ENCODE results near the gene TIMP1. TPM values are rescaled to one million over a fixed set of nuclear protein-coding genes. Genes with fewer than 3 reads are reported as not detected.

The TIMP1 gene
- total RNA-seq, 1 donor from 2014 or later: 309 TPM

DNA sequence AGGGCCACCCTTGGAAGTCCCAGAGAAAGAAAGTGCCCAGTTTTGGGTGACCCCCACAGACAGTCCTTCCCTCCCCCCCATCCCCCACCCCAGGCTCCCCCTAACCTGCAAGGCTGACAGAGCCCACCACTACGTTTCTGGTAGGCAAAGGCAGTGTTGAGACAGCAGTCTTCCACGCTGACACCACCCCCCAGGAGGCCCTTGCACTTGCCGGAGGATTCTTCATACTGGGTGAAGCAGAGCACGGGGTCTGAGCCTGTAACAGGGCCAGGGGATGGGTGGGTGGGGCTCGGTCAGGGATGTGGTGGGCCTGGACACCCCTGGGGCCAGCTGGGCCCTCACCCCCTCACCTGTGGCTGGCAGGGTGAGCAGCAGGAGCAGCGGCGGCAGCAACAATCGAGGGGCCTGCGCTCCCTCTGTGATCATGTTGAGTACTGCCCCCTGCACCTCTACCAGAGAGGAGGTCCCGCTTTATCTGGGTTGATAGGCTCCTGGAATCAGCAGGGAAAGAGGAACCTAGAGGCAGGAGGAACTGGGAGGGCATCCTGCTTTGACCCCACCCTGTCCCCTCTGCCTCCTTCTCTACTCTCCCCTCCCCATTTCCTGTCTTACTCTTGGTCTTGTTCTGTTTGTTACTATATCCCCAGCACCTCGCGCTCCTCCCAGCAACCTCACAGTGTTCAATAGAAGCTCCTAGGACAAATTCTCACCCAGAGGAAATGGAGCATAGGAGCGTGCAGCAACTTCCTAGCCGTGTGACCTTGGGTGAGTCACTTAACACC, 47.4 kb downstream of the TIMP1 start, which contains the start of gene CFP:
Gene CFP, minus strand, starts transcription at position 512 of the 782 bp plus-strand sequence. Its CDS starts 86 bp downstream, at position 426.
- H3K4me3 ChIP-seq: no peak within 1 kb of the TSS

DNA sequence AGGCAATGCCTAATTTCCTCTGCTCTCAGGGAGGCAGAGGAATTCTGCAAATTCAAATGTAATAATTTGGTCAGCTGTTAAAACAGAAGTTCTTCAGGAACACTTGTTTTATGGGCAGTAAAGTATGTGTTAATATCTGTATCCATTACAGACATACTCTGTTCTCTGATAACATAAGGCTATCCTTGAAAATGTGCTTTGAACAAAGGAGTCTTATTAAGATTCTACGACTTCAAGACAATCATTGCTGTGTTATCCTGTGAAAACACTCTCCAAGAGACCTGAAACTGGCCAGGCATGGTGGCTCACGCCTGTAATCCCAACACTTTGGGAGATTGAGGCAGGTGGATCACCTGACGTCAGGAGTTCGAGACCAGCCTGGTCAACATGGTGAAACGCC, 49.4 kb downstream of the TIMP1 start:
- no peaks in the 10 kb centered on the region for H3K27me3 ChIP-seq
- no peak overlapping the region for H3K4me3 ChIP-seq
- no peak overlapping the region for H3K27ac ChIP-seq
- intact Hi-C loops (cut with DNase I): no loop called here
- peaks cover 0 to 8% of the 10 kb centered on the region in 2 donors for H3K36me3 ChIP-seq
- H3K9me3 ChIP-seq: no peaks in the 10 kb centered on the region
- H3K4me1 ChIP-seq: no peaks in the 10 kb centered on the region
- TF ChIP-seq POLR2A (IDR thresholded peaks at IDR 0.05) (no peak), POLR2AphosphoS5 (IDR thresholded peaks at IDR 0.05; ENCODE audit: insufficient read depth in 1 of 2, low read depth in 1 of 2) (no peak)
- TF ChIP-seq, protein P1, sequence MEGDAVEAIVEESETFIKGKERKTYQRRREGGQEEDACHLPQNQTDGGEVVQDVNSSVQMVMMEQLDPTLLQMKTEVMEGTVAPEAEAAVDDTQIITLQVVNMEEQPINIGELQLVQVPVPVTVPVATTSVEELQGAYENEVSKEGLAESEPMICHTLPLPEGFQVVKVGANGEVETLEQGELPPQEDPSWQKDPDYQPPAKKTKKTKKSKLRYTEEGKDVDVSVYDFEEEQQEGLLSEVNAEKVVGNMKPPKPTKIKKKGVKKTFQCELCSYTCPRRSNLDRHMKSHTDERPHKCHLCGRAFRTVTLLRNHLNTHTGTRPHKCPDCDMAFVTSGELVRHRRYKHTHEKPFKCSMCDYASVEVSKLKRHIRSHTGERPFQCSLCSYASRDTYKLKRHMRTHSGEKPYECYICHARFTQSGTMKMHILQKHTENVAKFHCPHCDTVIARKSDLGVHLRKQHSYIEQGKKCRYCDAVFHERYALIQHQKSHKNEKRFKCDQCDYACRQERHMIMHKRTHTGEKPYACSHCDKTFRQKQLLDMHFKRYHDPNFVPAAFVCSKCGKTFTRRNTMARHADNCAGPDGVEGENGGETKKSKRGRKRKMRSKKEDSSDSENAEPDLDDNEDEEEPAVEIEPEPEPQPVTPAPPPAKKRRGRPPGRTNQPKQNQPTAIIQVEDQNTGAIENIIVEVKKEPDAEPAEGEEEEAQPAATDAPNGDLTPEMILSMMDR (IDR thresholded peaks at IDR 0.05): no peak
- no peak for DNase-seq (ENCODE audit: extremely low spot score in 2 of 2)

More for the DNA sequence above, 47.4 kb downstream of the TIMP1 start, which contains the start of gene CFP:
- H3K9me3 ChIP-seq: no peaks in the 10 kb centered on the region
- TF ChIP-seq, protein P1 (IDR thresholded peaks at IDR 0.05): no peak
- no peak for TF ChIP-seq POLR2AphosphoS5 (IDR thresholded peaks at IDR 0.05; ENCODE audit: insufficient read depth in 1 of 2, low read depth in 1 of 2)
- no peak for TF ChIP-seq POLR2A (IDR thresholded peaks at IDR 0.05)
- intact Hi-C loops (cut with DNase I): no loop called here
- DNase-seq (ENCODE audit: extremely low spot score in 2 of 2): no peak
- H3K36me3 ChIP-seq: no peaks in the 10 kb centered on the region
- H3K4me1 ChIP-seq: no peaks in the 10 kb centered on the region
- no peak within 1 kb of the TSS for H3K27ac ChIP-seq
- H3K27me3 ChIP-seq: no peaks in the 10 kb centered on the region

DNA sequence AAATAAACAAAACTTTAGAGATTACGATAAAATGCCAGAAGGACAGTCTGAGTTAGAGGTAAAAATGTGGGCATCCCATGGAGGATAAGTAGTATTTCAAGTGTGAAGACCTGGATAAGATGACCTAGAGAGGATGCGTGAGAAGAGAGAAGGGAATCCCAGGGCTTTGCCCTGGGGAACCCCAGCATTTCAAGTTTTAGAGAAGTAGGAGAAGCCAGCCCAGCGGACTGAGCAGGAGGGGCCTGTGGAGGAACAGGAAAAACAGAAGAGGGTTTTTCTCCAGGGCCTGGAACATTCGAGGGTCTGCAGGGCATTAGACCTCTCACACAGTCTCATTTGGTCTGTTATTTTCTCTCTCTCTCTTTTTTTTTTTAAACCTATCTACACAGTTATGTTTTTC, 50.4 kb downstream of the TIMP1 start:
- Histone ChIP-seq H3K27ac (no peak overlapping the region), H3K36me3 (peaks cover 0 to 9% of the 10 kb centered on the region in 2 donors), H3K9me3 (no peaks in the 10 kb centered on the region), H3K4me3 (no peak overlapping the region), H3K4me1 (no peaks in the 10 kb centered on the region), H3K27me3 (no peaks in the 10 kb centered on the region)
- no peak for TF ChIP-seq POLR2A (IDR thresholded peaks at IDR 0.05)
- TF ChIP-seq, protein P1 (IDR thresholded peaks at IDR 0.05): no peak
- TF ChIP-seq POLR2AphosphoS5 (IDR thresholded peaks at IDR 0.05; ENCODE audit: insufficient read depth in 1 of 2, low read depth in 1 of 2): no peak
- intact Hi-C loops (cut with DNase I): no loop called here
- DNase-seq (ENCODE audit: extremely low spot score in 2 of 2): no peak

DNA sequence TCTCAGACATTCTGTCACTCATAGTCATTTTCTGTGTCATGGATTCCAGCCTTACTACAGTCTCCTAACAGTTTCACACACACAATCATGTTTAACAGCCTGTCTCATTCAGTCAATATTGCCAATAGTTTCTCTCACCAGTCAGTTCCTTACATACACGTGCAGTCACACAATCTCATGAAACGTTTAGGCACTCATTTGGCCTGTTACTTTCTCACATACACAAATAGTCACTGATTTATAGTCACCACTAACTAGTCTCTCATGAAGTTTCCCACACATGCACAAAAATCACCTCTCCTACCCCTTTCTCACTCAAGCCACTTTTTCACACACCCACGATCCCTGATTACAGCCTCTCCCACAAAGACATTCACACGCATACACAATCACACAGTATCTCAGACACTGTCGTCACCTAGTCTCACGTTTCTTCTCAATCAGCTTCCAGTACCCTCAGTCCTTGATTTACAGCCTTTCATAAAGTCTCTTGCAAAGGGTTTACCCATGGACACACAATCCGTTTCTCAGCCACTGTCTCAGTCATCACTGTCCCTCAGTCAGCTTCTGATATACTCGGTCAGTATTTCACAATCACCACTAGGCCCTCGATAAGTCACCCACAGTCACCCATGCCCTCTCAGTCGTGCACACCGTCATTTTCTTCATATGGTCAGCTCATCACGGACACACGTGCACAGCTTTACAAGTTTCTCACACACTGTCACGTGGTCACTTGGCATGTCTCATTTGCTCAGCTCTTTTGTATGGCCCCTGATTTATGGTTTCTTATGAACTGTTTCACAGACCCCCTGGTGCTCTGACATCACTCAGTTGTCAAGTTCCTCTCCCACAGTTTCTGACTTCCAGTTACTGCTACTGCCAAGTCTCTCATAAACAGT, 51.7 kb downstream of the TIMP1 start:
- no peaks in the 10 kb centered on the region for H3K27me3 ChIP-seq
- no peaks in the 10 kb centered on the region for H3K9me3 ChIP-seq
- H3K36me3 ChIP-seq: peaks cover 0 to 12% of the 10 kb centered on the region in 2 donors
- H3K4me3 ChIP-seq: no peak overlapping the region
- no peak for DNase-seq (ENCODE audit: extremely low spot score in 2 of 2)
- TF ChIP-seq, protein P1 (IDR thresholded peaks at IDR 0.05): no peak
- TF ChIP-seq POLR2AphosphoS5 (IDR thresholded peaks at IDR 0.05; ENCODE audit: insufficient read depth in 1 of 2, low read depth in 1 of 2) (no peak), POLR2A (IDR thresholded peaks at IDR 0.05) (no peak)
- no peaks in the 10 kb centered on the region for H3K4me1 ChIP-seq
- no peak overlapping the region for H3K27ac ChIP-seq
- intact Hi-C loops (cut with DNase I): no loop called here

Measured in vagina (tissue), 2 donors.